Mesenchymal stem cell (in vitro differentiated cells and primary cell): Measurements from ENCODE around the gene OR4K17.

Source experiments
- DNase-seq: peaks from one replicate; pipeline ENCODE4 v3.0.0-alpha.2; 2013
- H2AFZ ChIP-seq: one replicate; pipeline ENCODE4 v1.6.1; 2013; ENCODE audit warnings: low read depth, mild to moderate bottlenecking, control low read depth, inconsistent platforms, low read length, moderate library complexity
- H2AK5ac ChIP-seq: 2 replicates; pipeline ENCODE4 v1.6.1; 2013; ENCODE audit warnings: low read length, moderate library complexity, mild to moderate bottlenecking, inconsistent platforms; ENCODE audit not compliant: severe bottlenecking
- H2BK120ac ChIP-seq: one replicate; pipeline ENCODE4 v1.6.1; 2013; ENCODE audit warnings: low read depth, mild to moderate bottlenecking, inconsistent platforms, low read length, moderate library complexity
- H2BK12ac ChIP-seq, 2 experiments: one replicate each; pipeline ENCODE4 v1.6.1; 2013; ENCODE audit warnings: inconsistent platforms in 2 of 2, low read length in 2 of 2, mild to moderate bottlenecking in 2 of 2, moderate library complexity in 2 of 2, control low read depth in 1 of 2
- H2BK15ac ChIP-seq: one replicate; pipeline ENCODE4 v1.6.1; 2013; ENCODE audit warnings: mild to moderate bottlenecking, low read depth, inconsistent platforms; ENCODE audit not compliant: poor library complexity, severe bottlenecking
- H2BK5ac ChIP-seq: 2 replicates; pipeline ENCODE4 v1.6.1; 2013; ENCODE audit warnings: low read depth, mild to moderate bottlenecking, low read length, control low read depth, inconsistent platforms; ENCODE audit not compliant: poor library complexity, severe bottlenecking
- H3K14ac ChIP-seq, 2 experiments: one replicate each; pipeline ENCODE4 v1.6.1; 2013; ENCODE audit warnings: inconsistent platforms in 2 of 2, low read length in 2 of 2, control low read depth in 1 of 2, mild to moderate bottlenecking in 1 of 2, moderate library complexity in 1 of 2
- H3K18ac ChIP-seq, 2 experiments: one replicate each; pipeline ENCODE4 v1.6.1; 2013; ENCODE audit warnings: inconsistent platforms in 2 of 2, low read length in 2 of 2, control low read depth in 1 of 2, low read depth in 1 of 2, mild to moderate bottlenecking in 1 of 2
- H3K23ac ChIP-seq, 2 experiments: one replicate each; pipeline ENCODE4 v1.6.1; 2013; ENCODE audit warnings: inconsistent platforms in 2 of 2, low read length in 2 of 2, mild to moderate bottlenecking in 2 of 2, moderate library complexity in 2 of 2, control low read depth in 1 of 2
- H3K27ac ChIP-seq: 2 replicates; pipeline ENCODE4 v1.5.1; 2013; ENCODE audit warnings: mild to moderate bottlenecking, moderate library complexity, low read length, control low read depth, inconsistent platforms; ENCODE audit not compliant: poor library complexity, severe bottlenecking
- H3K27me3 ChIP-seq, 2 experiments: 2 replicates each; pipeline versions ENCODE4 v1.6.1 to v1.7.0; 2013; ENCODE audit warnings: low read length in 2 of 2, mild to moderate bottlenecking in 2 of 2, moderate library complexity in 2 of 2, control low read depth in 1 of 2, inconsistent platforms in 1 of 2; ENCODE audit not compliant: control insufficient read depth in 1 of 2, insufficient read depth in 1 of 2
- H3K36me3 ChIP-seq, 2 experiments: 2 replicates each; pipeline versions ENCODE4 v1.6.1 to v1.7.0; 2013; ENCODE audit warnings: low read length in 2 of 2, control low read depth in 1 of 2, inconsistent platforms in 1 of 2, low read depth in 1 of 2, mild to moderate bottlenecking in 1 of 2; ENCODE audit not compliant: insufficient read depth in 2 of 2, control insufficient read depth in 1 of 2
- H3K4ac ChIP-seq, 2 experiments: one replicate each; pipeline ENCODE4 v1.6.1; 2013; ENCODE audit warnings: inconsistent platforms in 2 of 2, low read length in 2 of 2, mild to moderate bottlenecking in 2 of 2, moderate library complexity in 2 of 2, control low read depth in 1 of 2, low read depth in 1 of 2
- H3K4me1 ChIP-seq: 2 replicates; pipeline ENCODE4 v1.6.1; 2013; ENCODE audit warnings: low read depth, low read length, control low read depth; ENCODE audit not compliant: control insufficient read depth, insufficient read depth
- H3K4me2 ChIP-seq: 2 replicates; pipeline ENCODE4 v1.6.1; 2013; ENCODE audit warnings: low read length, mild to moderate bottlenecking, inconsistent platforms; ENCODE audit not compliant: poor library complexity, severe bottlenecking
- H3K4me3 ChIP-seq, 2 experiments: 2 replicates each; pipeline versions ENCODE4 v1.5.1 to v1.7.0; 2013; ENCODE audit warnings: low read length in 2 of 2, mild to moderate bottlenecking in 2 of 2, control low read depth in 1 of 2, low read depth in 1 of 2; ENCODE audit not compliant: insufficient read depth in 1 of 2
- H3K79me1 ChIP-seq: replicated peaks from 2 replicates; pipeline ENCODE4 v1.6.1; 2013; ENCODE audit warnings: mild to moderate bottlenecking, control low read depth, low read length, inconsistent platforms; ENCODE audit not compliant: poor library complexity, severe bottlenecking
- H3K9ac ChIP-seq: 2 replicates; pipeline ENCODE4 v1.7.0; 2013; ENCODE audit warnings: mild to moderate bottlenecking, low read length, moderate library complexity
- H3K9me3 ChIP-seq: 2 replicates; pipeline ENCODE4 v1.7.0; 2013; ENCODE audit warnings: mild to moderate bottlenecking, low read length; ENCODE audit not compliant: control insufficient read depth
- H4K8ac ChIP-seq: one replicate; pipeline ENCODE4 v1.6.1; 2013; ENCODE audit warnings: inconsistent platforms, mild to moderate bottlenecking, low read length, moderate library complexity
- H4K91ac ChIP-seq: one replicate; pipeline ENCODE4 v1.6.1; 2013; ENCODE audit warnings: mild to moderate bottlenecking, low read length, inconsistent platforms
- WGBS: methylation state at CpG from one replicate; pipeline ENCODE4 v1.1.7; 2013; ENCODE audit warnings: mixed read lengths; 5-methylcytosine and 5-hydroxymethylcytosine counted together

The OR4K17 gene

DNA sequence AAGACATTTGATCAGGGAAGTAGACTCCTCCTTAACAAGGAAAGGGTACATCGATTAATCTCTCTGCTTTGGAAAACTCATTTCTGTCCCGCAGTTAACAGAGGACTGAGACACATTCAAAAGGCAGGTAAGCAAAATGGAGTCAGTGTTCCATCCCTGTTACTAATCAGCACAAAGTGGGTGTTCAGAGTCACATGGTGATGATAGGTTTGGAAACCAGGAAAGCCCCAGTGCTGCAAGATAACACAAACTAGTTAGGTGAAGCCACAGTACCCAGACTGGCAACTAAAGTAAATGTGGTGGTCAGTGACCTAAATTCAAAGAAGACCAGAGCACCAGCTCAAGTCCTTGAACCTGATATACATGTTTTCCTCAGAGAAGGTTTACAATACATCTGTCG is 1.8 kb downstream of the OR4K17 start:
- Histone ChIP-seq H3K27me3 (no peaks in the 10 kb centered on the region), H3K4me2 (no peak overlapping the region), H3K79me1 (no peaks in the 10 kb centered on the region), H4K8ac (no peak overlapping the region), H3K4me1 (no peaks in the 10 kb centered on the region), H3K9ac (no peak overlapping the region), H2BK5ac (no peak overlapping the region), H3K4me3 (no peak overlapping the region), H2BK12ac (no peak overlapping the region), H2AK5ac (no peak overlapping the region), H3K4ac (no peak overlapping the region), H2BK120ac (no peak overlapping the region), H4K91ac (no peak overlapping the region), H3K18ac (no peak overlapping the region), H2BK15ac (no peak overlapping the region), H2AFZ (no peak overlapping the region), H3K14ac (no peak overlapping the region), H3K27ac (no peak overlapping the region), H3K36me3 (no peaks in the 10 kb centered on the region), H3K23ac (no peak overlapping the region), H3K9me3 (peaks cover 4% of the 10 kb centered on the region)
- DNase-seq, result no peak
- 89% methylated on average over 2 of the region's 3 CpGs for WGBS

DNA sequence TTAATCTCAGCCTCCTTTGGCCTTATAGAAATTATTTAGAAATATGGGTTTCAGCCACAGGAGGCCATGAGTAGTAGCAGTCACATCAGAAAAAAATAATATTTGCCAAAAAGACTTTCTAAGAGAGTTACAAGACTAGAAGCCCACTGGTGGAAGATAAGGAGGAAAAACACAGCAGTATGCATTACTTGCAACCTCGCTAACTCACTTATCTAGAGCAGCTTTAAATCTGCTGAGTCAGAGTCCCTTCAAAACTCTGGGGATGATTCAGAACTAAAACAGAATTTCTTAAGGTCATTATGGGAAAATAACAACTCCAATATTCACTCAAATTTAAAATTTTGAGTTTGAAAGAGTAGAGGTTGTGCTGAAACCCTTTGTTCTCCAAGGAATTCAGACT is 6.2 kb downstream of the OR4K17 start:
- Histone ChIP-seq H2BK12ac (no peak overlapping the region), H3K9me3 (peaks cover 26% of the 10 kb centered on the region), H3K4me3 (no peak overlapping the region), H3K27me3 (no peaks in the 10 kb centered on the region), H3K27ac (no peak overlapping the region), H4K8ac (no peak overlapping the region), H2AK5ac (no peak overlapping the region), H2BK15ac (no peak overlapping the region), H2AFZ (no peak overlapping the region), H4K91ac (no peak overlapping the region), H3K14ac (no peak overlapping the region), H2BK5ac (no peak overlapping the region), H3K4me1 (no peaks in the 10 kb centered on the region), H3K18ac (no peak overlapping the region), H3K4ac (no peak overlapping the region), H3K36me3 (no peaks in the 10 kb centered on the region), H3K79me1 (no peaks in the 10 kb centered on the region), H3K23ac (no peak overlapping the region), H3K4me2 (no peak overlapping the region), H2BK120ac (no peak overlapping the region), H3K9ac (no peak overlapping the region)
- WGBS, result no CpG with 5 or more reads among the region's 1 CpG
- no peak for DNase-seq

DNA sequence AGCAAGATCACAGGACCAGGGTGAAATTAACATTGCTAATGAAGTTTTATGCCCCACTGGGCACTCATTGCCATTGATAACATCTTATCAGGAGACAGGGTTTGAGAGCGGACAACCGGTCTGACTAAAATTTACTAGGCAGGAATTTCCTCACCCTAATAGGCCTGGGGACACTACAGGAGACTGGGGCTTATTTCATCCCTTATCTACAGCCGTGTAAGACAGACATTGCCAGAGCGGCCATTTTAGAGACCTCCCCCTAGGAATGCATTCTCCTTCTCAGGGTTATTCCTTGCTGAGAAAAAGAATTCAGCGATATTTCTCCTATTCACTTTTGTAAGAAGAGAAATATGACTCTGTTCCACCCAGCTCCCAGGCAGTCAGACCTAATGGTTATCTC is 8.3 kb downstream of the OR4K17 start:
- Histone ChIP-seq H3K36me3 (no peaks in the 10 kb centered on the region), H3K9ac (no peak overlapping the region), H3K23ac (no peak overlapping the region)

DNA sequence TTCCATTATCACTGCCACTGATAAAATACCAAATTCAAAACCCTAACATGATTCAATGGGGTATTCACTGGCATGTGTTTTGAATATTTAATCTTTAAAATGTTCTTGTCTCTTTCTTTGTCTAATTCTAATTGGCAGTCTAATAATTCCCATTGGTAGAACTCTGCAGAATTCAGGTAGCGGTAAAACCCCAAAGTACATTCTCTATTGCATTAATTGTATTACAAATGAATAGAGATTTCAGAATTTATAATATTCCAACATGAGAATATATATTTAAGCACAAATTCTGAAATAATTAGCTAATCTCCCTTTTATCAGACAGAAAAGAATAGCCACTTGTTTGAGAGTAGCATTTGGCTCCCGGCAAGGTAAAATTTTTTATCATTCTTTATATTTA is 28.0 kb downstream of the OR4K17 start, which contains the start of gene OR4N5:
Gene OR4N5 (plus strand): TSS at position 301 of the 400 bp plus-strand sequence. CDS start 4,916 bp downstream, outside the sequence.
- no peak within 1 kb of the TSS for H3K4me2 ChIP-seq
- H3K9ac ChIP-seq, result no peak within 1 kb of the TSS
- no peak within 1 kb of the TSS for H2BK15ac ChIP-seq
- H3K14ac ChIP-seq, result no peak within 1 kb of the TSS
- no CpG with 5 or more reads among the region's 2 CpGs for WGBS
- H3K4me3 ChIP-seq, result no peak within 1 kb of the TSS
- H3K36me3 ChIP-seq, result no peaks in the 10 kb centered on the region
- no peak within 1 kb of the TSS for H3K23ac ChIP-seq
- H2BK120ac ChIP-seq, result no peak within 1 kb of the TSS
- H3K79me1 ChIP-seq, result no peaks in the 10 kb centered on the region
- H2AK5ac ChIP-seq, result no peak within 1 kb of the TSS
- H3K18ac ChIP-seq, result no peak within 1 kb of the TSS
- H3K27ac ChIP-seq, result no peak within 1 kb of the TSS
- no peaks in the 10 kb centered on the region for H3K27me3 ChIP-seq
- DNase-seq, result no peak
- H2AFZ ChIP-seq, result no peak within 1 kb of the TSS
- H4K91ac ChIP-seq, result no peak within 1 kb of the TSS
- peaks cover 6% of the 10 kb centered on the region for H3K9me3 ChIP-seq
- no peak within 1 kb of the TSS for H2BK12ac ChIP-seq
- H3K4ac ChIP-seq, result no peak within 1 kb of the TSS
- H3K4me1 ChIP-seq, result no peaks in the 10 kb centered on the region
- no peak within 1 kb of the TSS for H4K8ac ChIP-seq
- H2BK5ac ChIP-seq, result no peak within 1 kb of the TSS

More for the DNA sequence above, 8.3 kb downstream of the OR4K17 start:
- H3K27me3 ChIP-seq, result no peaks in the 10 kb centered on the region
- H4K91ac ChIP-seq, result no peak overlapping the region
- DNase-seq, result no peak
- 69% methylated on average over 5 of the region's 5 CpGs for WGBS
- no peak overlapping the region for H3K4me2 ChIP-seq
- H3K18ac ChIP-seq, result no peak overlapping the region
- H3K9me3 ChIP-seq, result peaks cover 28% of the 10 kb centered on the region
- no peak overlapping the region for H2BK120ac ChIP-seq
- no peak overlapping the region for H3K27ac ChIP-seq
- H3K4me3 ChIP-seq, result no peak overlapping the region
- no peak overlapping the region for H2BK12ac ChIP-seq
- H2BK5ac ChIP-seq, result no peak overlapping the region
- H2BK15ac ChIP-seq, result no peak overlapping the region
- no peak overlapping the region for H3K14ac ChIP-seq
- H2AFZ ChIP-seq, result no peak overlapping the region
- H3K4me1 ChIP-seq, result no peaks in the 10 kb centered on the region
- H2AK5ac ChIP-seq, result no peak overlapping the region
- H3K79me1 ChIP-seq, result no peaks in the 10 kb centered on the region
- H3K4ac ChIP-seq, result no peak overlapping the region
- H4K8ac ChIP-seq, result no peak overlapping the region
